Neuronal stem cell (in vitro differentiated cells): ENCODE results near the gene EIF4E3.

Experiments
- DNase-seq: peaks from one replicate; pipeline ENCODE4 v3.0.0-alpha.2; 2013; ENCODE audit warnings: low spot score
- H2AFZ ChIP-seq: one replicate; pipeline ENCODE4 v1.6.1; 2013; ENCODE audit warnings: mild to moderate bottlenecking, low read length, inconsistent platforms
- H2AK5ac ChIP-seq: 2 replicates; pipeline ENCODE4 v1.6.1; 2013; ENCODE audit warnings: low read depth, mild to moderate bottlenecking, inconsistent platforms, low read length, moderate library complexity, mixed read lengths
- H2BK120ac ChIP-seq: 2 replicates; pipeline ENCODE4 v1.6.1; 2013; ENCODE audit warnings: low read depth, mild to moderate bottlenecking, inconsistent platforms, low read length, moderate library complexity, mixed read lengths
- H2BK12ac ChIP-seq: one replicate; pipeline ENCODE4 v1.6.1; 2013; ENCODE audit warnings: low read length, inconsistent platforms
- H2BK15ac ChIP-seq: 2 replicates; pipeline ENCODE4 v1.6.1; 2013; ENCODE audit warnings: mild to moderate bottlenecking, low read length, inconsistent platforms, mixed read lengths
- H2BK5ac ChIP-seq: one replicate; pipeline ENCODE4 v1.6.1; 2013; ENCODE audit warnings: inconsistent platforms, mild to moderate bottlenecking, low read length, moderate library complexity
- H3K14ac ChIP-seq: one replicate; pipeline ENCODE4 v1.6.1; 2013; ENCODE audit warnings: low read length, inconsistent platforms
- H3K18ac ChIP-seq: 2 replicates; pipeline ENCODE4 v1.6.1; 2013; ENCODE audit warnings: low read length, inconsistent platforms
- H3K23ac ChIP-seq: 2 replicates; pipeline ENCODE4 v1.6.1; 2013; ENCODE audit warnings: low read depth, mild to moderate bottlenecking, mixed read lengths, low read length, inconsistent platforms; ENCODE audit not compliant: poor library complexity
- H3K27ac ChIP-seq: replicated peaks from 3 replicates; pipeline ENCODE4 v1.5.1; 2013; ENCODE audit warnings: low read length, inconsistent platforms
- H3K27me3 ChIP-seq, 3 experiments: 2 replicates each; pipeline ENCODE4 v1.6.1; 2013; ENCODE audit warnings: low read length in 3 of 3, mild to moderate bottlenecking in 2 of 3, inconsistent platforms in 1 of 3, low read depth in 1 of 3, mixed read lengths in 1 of 3, moderate library complexity in 1 of 3; ENCODE audit not compliant: control insufficient read depth in 3 of 3, insufficient read depth in 3 of 3
- H3K36me3 ChIP-seq, 2 donors: replicated peaks in 1 of 2; 2 replicates each; pipeline ENCODE4 v1.6.1; 2013; ENCODE audit warnings: low read length in 2 of 2; ENCODE audit not compliant: control insufficient read depth in 2 of 2, insufficient read depth in 2 of 2
- H3K4ac ChIP-seq: 2 replicates; pipeline ENCODE4 v1.6.1; 2013; ENCODE audit warnings: inconsistent platforms, mild to moderate bottlenecking, low read length, moderate library complexity
- H3K4me1 ChIP-seq, 2 donors: 1 replicate in 1 of 2; 2 replicates in 1 of 2; pipeline ENCODE4 v1.6.1; 2013; ENCODE audit warnings: low read length in 2 of 2, low read depth in 1 of 2; ENCODE audit not compliant: control insufficient read depth in 2 of 2, insufficient read depth in 1 of 2
- H3K4me2 ChIP-seq: one replicate; pipeline ENCODE4 v1.6.1; 2013; ENCODE audit warnings: mild to moderate bottlenecking, low read length, inconsistent platforms; ENCODE audit not compliant: insufficient read depth, poor library complexity, severe bottlenecking
- H3K4me3 ChIP-seq, 2 donors: 2 replicates each; pipeline ENCODE4 v1.5.1; 2013; ENCODE audit warnings: low read length in 2 of 2, mild to moderate bottlenecking in 2 of 2, inconsistent platforms in 1 of 2, moderate library complexity in 1 of 2
- H3K79me1 ChIP-seq: one replicate; pipeline ENCODE4 v1.6.1; 2013; ENCODE audit warnings: low read depth, mild to moderate bottlenecking, inconsistent platforms, low read length, moderate library complexity
- H3K9ac ChIP-seq: one replicate; pipeline ENCODE4 v1.6.1; 2013; ENCODE audit warnings: mild to moderate bottlenecking, low read depth, low read length, inconsistent platforms; ENCODE audit not compliant: poor library complexity
- H3K9me3 ChIP-seq, 2 donors: replicated peaks in 1 of 2; 2 replicates each; pipeline versions ENCODE3 to v1.6.1; 2013; ENCODE audit warnings: low read length in 2 of 2, mild to moderate bottlenecking in 2 of 2, inconsistent platforms in 1 of 2, low read depth in 1 of 2, mixed read lengths in 1 of 2, moderate library complexity in 1 of 2; ENCODE audit not compliant: control insufficient read depth in 2 of 2, insufficient read depth in 1 of 2
- H4K8ac ChIP-seq: one replicate; pipeline ENCODE4 v1.6.1; 2013; ENCODE audit warnings: low read depth, mild to moderate bottlenecking, inconsistent platforms, low read length, moderate library complexity
- H4K91ac ChIP-seq: one replicate; pipeline ENCODE4 v1.6.1; 2013; ENCODE audit warnings: low read length, low read depth, mild to moderate bottlenecking, inconsistent platforms; ENCODE audit not compliant: poor library complexity
- WGBS, 2 donors: extraction: QIAGEN DNeasy Blood & Tissue Kit; methylation state at CpG; one replicate each; pipeline ENCODE4 v1.1.7; 2013; ENCODE audit warnings: missing lambda C conversion rate in 2 of 2, mixed read lengths in 1 of 2; ENCODE audit not compliant: insufficient read length in 2 of 2, insufficient replicate concordance in 1 of 2; ENCODE audit errors: extremely low coverage in 2 of 2; 5-methylcytosine and 5-hydroxymethylcytosine counted together

EIF4E3 gene

DNA sequence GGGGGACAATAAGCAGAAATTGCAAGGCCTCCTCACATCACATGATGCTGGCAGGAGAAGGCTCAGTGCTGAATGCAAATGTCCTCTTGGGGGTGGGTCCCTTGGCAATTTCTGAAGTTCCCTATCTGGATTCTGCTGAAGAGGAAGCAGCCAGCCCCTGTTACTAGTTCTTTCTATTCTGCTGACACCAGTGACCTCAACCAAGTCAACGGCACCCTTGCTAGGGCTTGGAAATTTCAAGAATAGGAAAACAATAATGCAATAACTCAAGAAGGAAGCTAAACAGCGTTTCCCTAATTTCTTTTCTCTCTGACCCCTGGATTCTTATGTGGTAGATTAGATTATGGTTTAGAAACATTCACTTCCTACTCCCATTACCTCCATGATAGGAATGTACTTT is 95.5 kb downstream of the EIF4E3 start:
- Histone ChIP-seq H3K79me1 (no peaks in the 10 kb centered on the region), H3K4me3 (no peak overlapping the region), H3K4me2 (no peak overlapping the region), H4K91ac (no peak overlapping the region), H3K18ac (no peak overlapping the region), H2BK15ac (no peak overlapping the region), H2BK120ac (no peak overlapping the region), H3K36me3 (no peaks in the 10 kb centered on the region), H3K4me1 (no peaks in the 10 kb centered on the region), H2BK12ac (no peak overlapping the region), H2AFZ (peak overlapping the region; percentile 42), H3K23ac (no peak overlapping the region), H3K27me3 (no peaks in the 10 kb centered on the region), H2AK5ac (no peak overlapping the region), H3K27ac (no peak overlapping the region), H3K9me3 (no peaks in the 10 kb centered on the region), H4K8ac (no peak overlapping the region), H2BK5ac (no peak overlapping the region), H3K9ac (no peak overlapping the region), H3K4ac (no peak overlapping the region), H3K14ac (no peak overlapping the region)
- DNase-seq: no peak
- no CpG with 5 or more reads among the region's 2 CpGs for WGBS, 2 donors

DNA sequence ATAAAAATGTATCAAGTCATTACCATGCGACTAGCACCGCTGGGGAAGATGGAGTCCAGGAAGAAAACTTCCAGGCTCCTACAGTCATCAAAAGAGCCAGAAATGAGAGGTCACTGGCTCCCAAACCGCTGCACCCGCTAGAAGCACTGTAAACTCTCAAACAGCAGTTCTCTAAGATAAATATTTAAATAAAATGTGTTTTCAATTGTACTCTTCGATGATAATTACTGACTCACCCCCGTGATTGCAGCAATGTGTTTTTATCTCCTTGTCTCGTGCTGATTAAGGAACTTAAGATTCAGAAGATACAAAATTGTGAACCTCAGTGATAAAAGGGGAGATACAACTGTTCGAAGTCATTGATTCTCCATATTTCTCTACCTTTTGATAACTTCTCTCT is 95.9 kb downstream of the EIF4E3 start:
- Histone ChIP-seq H3K4me2 (no peak overlapping the region), H2BK15ac (no peak overlapping the region), H3K4me1 (no peaks in the 10 kb centered on the region), H3K9me3 (no peaks in the 10 kb centered on the region), H3K4ac (no peak overlapping the region), H2AFZ (peak overlapping the region; percentile 42), H4K8ac (no peak overlapping the region), H3K36me3 (no peaks in the 10 kb centered on the region), H3K18ac (no peak overlapping the region), H3K4me3 (no peak overlapping the region), H2BK5ac (no peak overlapping the region), H3K23ac (no peak overlapping the region), H3K79me1 (no peaks in the 10 kb centered on the region), H2BK12ac (no peak overlapping the region), H2BK120ac (no peak overlapping the region), H3K27me3 (no peaks in the 10 kb centered on the region), H3K27ac (no peak overlapping the region), H3K14ac (no peak overlapping the region), H2AK5ac (no peak overlapping the region), H4K91ac (no peak overlapping the region), H3K9ac (no peak overlapping the region)
- WGBS, 2 donors: no CpG with 5 or more reads among the region's 8 CpGs
- DNase-seq: no peak

DNA sequence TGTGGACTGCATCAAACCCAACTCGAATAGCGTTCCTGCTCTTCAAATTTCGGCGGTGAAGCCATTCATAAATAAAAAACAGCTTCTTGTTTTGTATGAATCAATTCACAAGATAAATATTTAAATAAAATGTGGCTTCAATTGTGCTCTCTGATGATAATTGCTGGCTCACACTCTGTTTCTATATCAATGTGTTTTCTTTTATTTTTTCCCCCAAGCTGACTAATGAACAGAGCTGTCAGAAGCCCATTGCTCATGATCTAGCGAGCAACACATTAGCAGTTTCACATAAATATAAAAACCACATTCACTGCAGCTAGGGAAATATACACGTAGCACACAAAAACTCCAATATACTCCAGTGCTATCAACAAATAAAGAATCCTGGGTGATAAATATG is 96.7 kb downstream of the EIF4E3 start:
- Histone ChIP-seq H2BK5ac (no peak overlapping the region), H3K18ac (no peak overlapping the region), H3K36me3 (no peaks in the 10 kb centered on the region), H2AFZ (no peak overlapping the region), H4K8ac (no peak overlapping the region), H2AK5ac (no peak overlapping the region), H3K9ac (no peak overlapping the region), H4K91ac (no peak overlapping the region), H3K4me2 (no peak overlapping the region), H3K27me3 (no peaks in the 10 kb centered on the region), H3K4ac (no peak overlapping the region), H3K79me1 (no peaks in the 10 kb centered on the region), H3K23ac (no peak overlapping the region), H3K9me3 (no peaks in the 10 kb centered on the region), H3K4me1 (no peaks in the 10 kb centered on the region), H2BK15ac (no peak overlapping the region), H3K27ac (no peak overlapping the region), H3K14ac (no peak overlapping the region), H2BK120ac (no peak overlapping the region), H2BK12ac (no peak overlapping the region), H3K4me3 (no peak overlapping the region)
- no peak for DNase-seq
- WGBS, 2 donors: no CpG with 5 or more reads among the region's 6 CpGs

DNA sequence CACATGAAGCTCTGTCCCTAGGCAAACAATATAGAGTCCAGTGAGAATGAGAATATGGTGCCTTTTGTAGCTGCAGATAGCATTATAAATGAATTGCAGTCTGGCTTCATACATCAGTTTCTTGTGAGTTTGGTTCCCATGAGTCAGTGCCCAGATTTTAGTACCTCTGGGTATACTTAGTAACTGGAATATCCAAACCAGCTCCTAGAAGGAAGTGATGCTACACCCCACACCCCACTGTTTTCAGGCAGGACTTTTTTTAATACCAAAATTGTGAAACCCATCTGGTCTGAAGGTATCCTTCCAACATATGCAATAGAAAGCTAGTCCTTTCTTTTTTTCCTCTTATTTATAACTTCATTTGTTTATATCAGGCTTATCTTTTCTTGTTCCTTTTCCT is 99.5 kb downstream of the EIF4E3 start:
- Histone ChIP-seq H3K4me2 (no peak overlapping the region), H2BK120ac (no peak overlapping the region), H3K4me3 (no peak overlapping the region), H2AK5ac (no peak overlapping the region), H2BK15ac (no peak overlapping the region), H3K4ac (no peak overlapping the region), H3K18ac (no peak overlapping the region), H3K27me3 (peaks cover 0 to 6% (median 0%) of the 10 kb centered on the region in 3 experiments), H2BK5ac (no peak overlapping the region), H4K91ac (no peak overlapping the region), H3K79me1 (no peaks in the 10 kb centered on the region), H2BK12ac (no peak overlapping the region), H3K36me3 (no peaks in the 10 kb centered on the region), H3K14ac (no peak overlapping the region), H4K8ac (no peak overlapping the region), H3K9ac (no peak overlapping the region), H3K27ac (no peak overlapping the region), H2AFZ (no peak overlapping the region), H3K9me3 (no peaks in the 10 kb centered on the region), H3K4me1 (no peaks in the 10 kb centered on the region), H3K23ac (no peak overlapping the region)
- no peak for DNase-seq
